ENCODE measurements around the gene ZNF83. TPM values are rescaled to one million over a fixed set of nuclear protein-coding genes. Genes with fewer than 3 reads are reported as not detected.
"Not testable (repeated sequence)": the region's sequence is repeated elsewhere in the genome, so short reads cannot be mapped to it uniquely, and the experiment has no call there.

The ZNF83 gene
- total RNA-seq, 1 experiment from 2014 or later, result 31.9 TPM

DNA sequence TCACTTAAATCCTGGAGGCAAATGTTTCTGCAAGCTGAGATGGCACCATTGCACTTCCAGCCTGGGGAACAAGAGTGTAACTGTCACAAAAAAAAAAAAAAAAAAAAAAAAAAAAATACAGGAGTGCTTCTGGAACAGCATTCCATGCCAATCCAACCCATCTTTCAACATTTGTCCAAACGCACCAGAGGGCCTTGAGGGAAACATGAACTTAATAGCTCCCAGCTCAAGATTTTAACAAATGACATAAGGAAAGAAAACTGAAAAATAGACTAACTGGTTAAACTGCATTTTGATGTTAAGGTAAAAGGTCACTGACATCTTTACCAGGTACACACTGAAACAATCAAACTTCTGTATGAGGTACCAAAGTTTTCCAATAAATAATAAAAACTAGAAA lies 47.7 kb upstream of the ZNF83 start:
- Histone ChIP-seq H3K9me3 (ENCODE audit: control insufficient read depth, insufficient read depth, low read depth, low read length) (no peaks in the 10 kb centered on the region), H3K36me3 (ENCODE audit: control insufficient read depth, insufficient read depth, low read length) (no peaks in the 10 kb centered on the region), H3K27ac (ENCODE audit: low read length) (no peak overlapping the region), H3K4me1 (ENCODE audit: control insufficient read depth, insufficient read depth, low read length) (peaks cover 3% of the 10 kb centered on the region; the same call in 1 of the 2 replicates), H3K27me3 (ENCODE audit: control insufficient read depth, insufficient read depth, low read length) (no peaks in the 10 kb centered on the region), H3K4me3 (ENCODE audit: low read depth in 2 of 2, low read length in 2 of 2) (no peak overlapping the region)
- ChIA-PET POLR2A (interaction anchor here (0.6 kb wide), 1 partner anchor 82 kb away, joined by 15 read pairs; no protein-coding TSS in a partner anchor), CTCF (no interaction called here)
- DNase-seq (ENCODE audit: low read depth, low spot score), result no peak
- intact Hi-C loops (cut with micrococcal nuclease; ENCODE audit: unreplicated experiment) (no loop called here), in situ Hi-C loops (cut with HindIII; ENCODE audit: low pct_unique_long_range_greater_than_20kb, low sequenced_read_pairs) (no loop called here)
- no TSS peak for BruUV-seq (replicated peaks)
- TF ChIP-seq, protein P1, sequence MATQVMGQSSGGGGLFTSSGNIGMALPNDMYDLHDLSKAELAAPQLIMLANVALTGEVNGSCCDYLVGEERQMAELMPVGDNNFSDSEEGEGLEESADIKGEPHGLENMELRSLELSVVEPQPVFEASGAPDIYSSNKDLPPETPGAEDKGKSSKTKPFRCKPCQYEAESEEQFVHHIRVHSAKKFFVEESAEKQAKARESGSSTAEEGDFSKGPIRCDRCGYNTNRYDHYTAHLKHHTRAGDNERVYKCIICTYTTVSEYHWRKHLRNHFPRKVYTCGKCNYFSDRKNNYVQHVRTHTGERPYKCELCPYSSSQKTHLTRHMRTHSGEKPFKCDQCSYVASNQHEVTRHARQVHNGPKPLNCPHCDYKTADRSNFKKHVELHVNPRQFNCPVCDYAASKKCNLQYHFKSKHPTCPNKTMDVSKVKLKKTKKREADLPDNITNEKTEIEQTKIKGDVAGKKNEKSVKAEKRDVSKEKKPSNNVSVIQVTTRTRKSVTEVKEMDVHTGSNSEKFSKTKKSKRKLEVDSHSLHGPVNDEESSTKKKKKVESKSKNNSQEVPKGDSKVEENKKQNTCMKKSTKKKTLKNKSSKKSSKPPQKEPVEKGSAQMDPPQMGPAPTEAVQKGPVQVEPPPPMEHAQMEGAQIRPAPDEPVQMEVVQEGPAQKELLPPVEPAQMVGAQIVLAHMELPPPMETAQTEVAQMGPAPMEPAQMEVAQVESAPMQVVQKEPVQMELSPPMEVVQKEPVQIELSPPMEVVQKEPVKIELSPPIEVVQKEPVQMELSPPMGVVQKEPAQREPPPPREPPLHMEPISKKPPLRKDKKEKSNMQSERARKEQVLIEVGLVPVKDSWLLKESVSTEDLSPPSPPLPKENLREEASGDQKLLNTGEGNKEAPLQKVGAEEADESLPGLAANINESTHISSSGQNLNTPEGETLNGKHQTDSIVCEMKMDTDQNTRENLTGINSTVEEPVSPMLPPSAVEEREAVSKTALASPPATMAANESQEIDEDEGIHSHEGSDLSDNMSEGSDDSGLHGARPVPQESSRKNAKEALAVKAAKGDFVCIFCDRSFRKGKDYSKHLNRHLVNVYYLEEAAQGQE (IDR thresholded peaks at IDR 0.05; ENCODE audit: insufficient read depth in 1 of 2, low read depth in 2 of 2, low read length in 1 of 2), result no peak
- TF ChIP-seq SIN3A (IDR thresholded peaks at IDR 0.05; ENCODE audit: borderline replicate concordance, insufficient read depth, low read depth, low read length) (no peak), TCF7L2 (IDR thresholded peaks at IDR 0.05; ENCODE audit: low read depth, low read length) (no peak), POLR2AphosphoS5 (IDR thresholded peaks at IDR 0.05; ENCODE audit: low read depth, low read length) (no peak)
- TF ChIP-seq, protein P2, sequence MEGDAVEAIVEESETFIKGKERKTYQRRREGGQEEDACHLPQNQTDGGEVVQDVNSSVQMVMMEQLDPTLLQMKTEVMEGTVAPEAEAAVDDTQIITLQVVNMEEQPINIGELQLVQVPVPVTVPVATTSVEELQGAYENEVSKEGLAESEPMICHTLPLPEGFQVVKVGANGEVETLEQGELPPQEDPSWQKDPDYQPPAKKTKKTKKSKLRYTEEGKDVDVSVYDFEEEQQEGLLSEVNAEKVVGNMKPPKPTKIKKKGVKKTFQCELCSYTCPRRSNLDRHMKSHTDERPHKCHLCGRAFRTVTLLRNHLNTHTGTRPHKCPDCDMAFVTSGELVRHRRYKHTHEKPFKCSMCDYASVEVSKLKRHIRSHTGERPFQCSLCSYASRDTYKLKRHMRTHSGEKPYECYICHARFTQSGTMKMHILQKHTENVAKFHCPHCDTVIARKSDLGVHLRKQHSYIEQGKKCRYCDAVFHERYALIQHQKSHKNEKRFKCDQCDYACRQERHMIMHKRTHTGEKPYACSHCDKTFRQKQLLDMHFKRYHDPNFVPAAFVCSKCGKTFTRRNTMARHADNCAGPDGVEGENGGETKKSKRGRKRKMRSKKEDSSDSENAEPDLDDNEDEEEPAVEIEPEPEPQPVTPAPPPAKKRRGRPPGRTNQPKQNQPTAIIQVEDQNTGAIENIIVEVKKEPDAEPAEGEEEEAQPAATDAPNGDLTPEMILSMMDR (IDR thresholded peaks at IDR 0.05), result no peak
- ATAC-seq, result no peak

DNA sequence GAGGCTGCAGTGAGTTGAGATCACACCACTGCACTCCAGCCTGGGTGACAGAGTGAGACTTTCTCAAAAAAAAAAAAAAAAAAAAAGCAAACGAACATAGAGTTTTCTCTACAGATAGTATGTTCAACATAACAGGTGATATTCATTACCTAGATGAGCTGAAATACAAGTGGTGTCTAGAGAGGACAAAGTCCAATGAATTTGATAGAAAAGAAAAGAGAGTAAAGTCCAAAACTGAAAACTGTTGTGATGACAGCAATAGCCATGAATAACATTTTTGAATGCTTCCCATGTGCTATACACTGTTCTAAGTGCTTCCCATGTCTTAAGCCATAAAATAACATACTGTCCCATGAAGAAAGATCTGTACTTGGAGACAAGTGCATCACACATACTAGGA lies 43.1 kb upstream of the ZNF83 start:
- H3K27me3 ChIP-seq (ENCODE audit: control insufficient read depth, insufficient read depth, low read length); intact Hi-C loops (cut with micrococcal nuclease; ENCODE audit: unreplicated experiment); H3K4me3 ChIP-seq (ENCODE audit: low read depth in 2 of 2, low read length in 2 of 2); in situ Hi-C loops (cut with HindIII; ENCODE audit: low pct_unique_long_range_greater_than_20kb, low sequenced_read_pairs); H3K9me3 ChIP-seq (ENCODE audit: control insufficient read depth, insufficient read depth, low read depth, low read length); H3K4me1 ChIP-seq (ENCODE audit: control insufficient read depth, insufficient read depth, low read length); ATAC-seq; BruUV-seq (replicated peaks); CTCF ChIA-PET; H3K36me3 ChIP-seq (ENCODE audit: control insufficient read depth, insufficient read depth, low read length); H3K27ac ChIP-seq (ENCODE audit: low read length); DNase-seq (ENCODE audit: low read depth, low spot score): not testable (repeated sequence)
- POLR2A ChIA-PET, result interaction anchor here (0.7 kb wide), 1 partner anchor 110 kb away, joined by 18 read pairs; no protein-coding TSS in a partner anchor

DNA sequence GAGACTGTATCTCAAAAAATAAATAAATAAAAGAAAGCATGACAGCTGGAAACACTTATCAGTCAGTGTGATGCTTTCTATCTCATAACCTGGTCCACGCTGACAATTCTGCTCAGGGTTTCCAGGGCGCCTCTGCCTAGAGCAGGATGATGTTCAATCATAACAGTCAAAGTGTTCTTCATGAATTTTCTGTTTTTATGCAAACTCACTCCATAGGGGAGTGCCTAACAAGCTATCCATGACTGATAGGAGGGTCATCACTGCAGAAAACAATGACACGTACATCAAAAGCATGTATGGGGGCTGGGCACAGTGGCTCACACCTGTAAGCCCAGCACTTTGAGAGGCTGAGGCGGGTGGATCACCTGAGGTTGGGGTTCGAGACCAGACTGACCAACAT lies 41.4 kb upstream of the ZNF83 start:
- H3K4me3 ChIP-seq (ENCODE audit: low read depth in 2 of 2, low read length in 2 of 2), result no peak overlapping the region
- no peak overlapping the region for H3K27ac ChIP-seq (ENCODE audit: low read length)
- no peaks in the 10 kb centered on the region for H3K27me3 ChIP-seq (ENCODE audit: control insufficient read depth, insufficient read depth, low read length)
- BruUV-seq (replicated peaks), result no TSS peak
- ChIA-PET CTCF (no interaction called here), POLR2A (no interaction called here)
- TF ChIP-seq TCF7L2 (IDR thresholded peaks at IDR 0.05; ENCODE audit: low read depth, low read length) (no peak), POLR2AphosphoS5 (IDR thresholded peaks at IDR 0.05; ENCODE audit: low read depth, low read length) (no peak), SIN3A (IDR thresholded peaks at IDR 0.05; ENCODE audit: borderline replicate concordance, insufficient read depth, low read depth, low read length) (no peak)
- TF ChIP-seq, protein P2 (IDR thresholded peaks at IDR 0.05), result no peak
- TF ChIP-seq, protein P1 (IDR thresholded peaks at IDR 0.05; ENCODE audit: insufficient read depth in 1 of 2, low read depth in 2 of 2, low read length in 1 of 2), result no peak
- no peak for DNase-seq (ENCODE audit: low read depth, low spot score)
- intact Hi-C loops (cut with micrococcal nuclease; ENCODE audit: unreplicated experiment) (no loop called here), in situ Hi-C loops (cut with HindIII; ENCODE audit: low pct_unique_long_range_greater_than_20kb, low sequenced_read_pairs) (no loop called here)
- no peaks in the 10 kb centered on the region for H3K4me1 ChIP-seq (ENCODE audit: control insufficient read depth, insufficient read depth, low read length)
- no peaks in the 10 kb centered on the region for H3K36me3 ChIP-seq (ENCODE audit: control insufficient read depth, insufficient read depth, low read length)
- ATAC-seq, result no peak
- H3K9me3 ChIP-seq (ENCODE audit: control insufficient read depth, insufficient read depth, low read depth, low read length), result no peaks in the 10 kb centered on the region

DNA sequence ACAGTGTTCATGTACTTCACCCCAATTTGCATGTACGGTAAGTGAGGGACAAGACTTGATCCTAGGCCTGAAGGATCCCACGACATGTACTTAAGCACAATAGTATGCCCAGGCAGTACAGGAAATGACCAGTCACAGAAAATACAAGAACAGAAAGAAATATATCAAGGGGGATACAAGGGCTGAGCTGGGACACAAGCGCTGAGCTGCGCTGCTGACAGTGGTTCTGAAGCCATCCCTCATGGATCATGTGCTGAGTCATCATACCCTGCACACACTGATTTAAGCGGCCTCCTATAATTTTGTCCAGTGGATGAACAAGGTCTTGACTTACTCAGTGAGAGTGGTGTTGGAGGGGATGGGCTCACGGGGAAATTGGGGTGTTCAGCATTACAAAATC lies 37.1 kb upstream of the ZNF83 start:
- H3K36me3 ChIP-seq (ENCODE audit: control insufficient read depth, insufficient read depth, low read length); ATAC-seq; DNase-seq (ENCODE audit: low read depth, low spot score); intact Hi-C loops (cut with micrococcal nuclease; ENCODE audit: unreplicated experiment); CTCF ChIA-PET; H3K9me3 ChIP-seq (ENCODE audit: control insufficient read depth, insufficient read depth, low read depth, low read length); BruUV-seq (replicated peaks); H3K27me3 ChIP-seq (ENCODE audit: control insufficient read depth, insufficient read depth, low read length); H3K27ac ChIP-seq (ENCODE audit: low read length); H3K4me1 ChIP-seq (ENCODE audit: control insufficient read depth, insufficient read depth, low read length); H3K4me3 ChIP-seq (ENCODE audit: low read depth in 2 of 2, low read length in 2 of 2); in situ Hi-C loops (cut with HindIII; ENCODE audit: low pct_unique_long_range_greater_than_20kb, low sequenced_read_pairs); POLR2A ChIA-PET: not testable (repeated sequence)
